GM12801 (cell line): Measurements from ENCODE around the gene CHKA.

Source experiments
- CTCF ChIP-seq: IDR thresholded peaks from one replicate; pipeline ENCODE4 v1.5.1; 2011; ENCODE audit warnings: control low read depth; ENCODE audit not compliant: insufficient read length; ENCODE audit errors: extremely low read depth

The CHKA gene

GRCh38 chr11:68107689-68108088, 13.5 kb downstream of the CHKA start:
- TF ChIP-seq CTCF, result no peak

- no peak for TF ChIP-seq CTCF
These were observed 14.8 kb downstream of the CHKA start for GRCh38 chr11:68106165-68106940.

- no peak for TF ChIP-seq CTCF
These were observed 21.4 kb downstream of the CHKA start for GRCh38 chr11:68099474-68100405.

- no peak for TF ChIP-seq CTCF
These were observed 22.1 kb downstream of the CHKA start for GRCh38 chr11:68099057-68099456.

- TF ChIP-seq CTCF, result no peak
These were observed 24.2 kb downstream of the CHKA start for GRCh38 chr11:68096962-68097361.

- no peak for TF ChIP-seq CTCF
These were observed 27.6 kb downstream of the CHKA start for GRCh38 chr11:68093565-68093964.

GRCh38 chr11:68092411-68092810, 28.8 kb downstream of the CHKA start:
- TF ChIP-seq CTCF, result no peak
